ENCODE data around the gene SEMA7A. TPM values are rescaled to one million over a fixed set of nuclear protein-coding genes. Genes with fewer than 3 reads are reported as not detected.

Gene SEMA7A
- total RNA-seq, 2 experiments from 2014 or later: 48.8 to 51.4 TPM

DNA sequence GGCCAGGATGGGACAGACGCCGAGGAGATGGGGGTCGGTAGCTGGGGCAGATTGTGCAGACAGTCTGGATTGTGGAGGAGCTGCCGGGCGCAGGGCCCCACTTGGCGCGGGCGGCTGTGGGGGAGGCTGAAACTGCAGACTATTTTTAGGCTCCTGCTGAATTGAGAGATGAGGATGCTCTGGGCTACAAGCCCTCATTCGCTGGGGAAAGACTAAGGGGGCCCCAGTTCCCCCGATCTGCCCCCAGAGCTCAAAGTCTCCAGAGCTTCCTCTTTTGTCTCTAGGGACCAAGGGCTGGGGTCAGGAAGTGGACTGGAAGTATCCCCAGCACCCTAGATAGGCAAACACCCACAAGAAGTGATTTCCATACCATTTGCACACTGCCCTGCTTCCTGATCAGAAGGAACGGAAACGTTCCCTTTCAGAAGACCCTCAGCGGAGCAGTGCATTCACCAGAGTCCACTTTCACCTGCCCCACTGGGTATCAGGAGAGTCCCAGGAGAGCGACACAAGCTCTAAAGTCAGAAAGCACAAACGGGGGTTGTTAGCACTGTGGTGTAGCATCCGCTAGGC, 29.7 kb downstream of the SEMA7A start:
- peak; percentile 34 for DNase-seq
- H3K9me3 Mint-ChIP-seq: no peaks in the 10 kb centered on the region
- peak overlapping the region; percentile 63 for H3K4me3 Mint-ChIP-seq
- H3K36me3 Mint-ChIP-seq: peaks cover 10% of the 10 kb centered on the region
- peak overlapping the region; percentile 91 for H3K27ac Mint-ChIP-seq
- peaks cover 64% of the 10 kb centered on the region for H3K4me1 Mint-ChIP-seq
- no peaks in the 10 kb centered on the region for H3K27me3 Mint-ChIP-seq

DNA sequence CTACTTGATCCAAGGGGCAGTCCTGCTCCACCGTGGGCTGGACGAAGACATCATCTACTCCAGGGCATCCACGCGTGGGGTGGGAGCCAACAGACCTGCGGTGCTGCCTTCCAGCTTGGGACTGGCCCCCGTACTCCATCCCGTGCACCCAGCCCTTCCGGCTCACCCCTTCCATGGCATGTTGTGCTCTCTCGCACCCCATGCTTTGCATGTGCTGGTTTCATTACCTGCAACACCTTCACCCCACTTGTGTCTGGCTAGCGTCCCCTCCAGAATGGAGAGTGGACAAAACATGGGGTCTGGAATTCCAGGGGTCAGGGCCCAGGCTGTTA, 30.2 kb downstream of the SEMA7A start:
- Mint-ChIP-seq H3K9me3 (no peaks in the 10 kb centered on the region), H3K4me3 (peak overlapping the region; percentile 63), H3K27me3 (no peaks in the 10 kb centered on the region), H3K4me1 (peaks cover 68% of the 10 kb centered on the region), H3K27ac (peak overlapping the region; percentile 91), H3K36me3 (peaks cover 10% of the 10 kb centered on the region)
- no peak for DNase-seq

DNA sequence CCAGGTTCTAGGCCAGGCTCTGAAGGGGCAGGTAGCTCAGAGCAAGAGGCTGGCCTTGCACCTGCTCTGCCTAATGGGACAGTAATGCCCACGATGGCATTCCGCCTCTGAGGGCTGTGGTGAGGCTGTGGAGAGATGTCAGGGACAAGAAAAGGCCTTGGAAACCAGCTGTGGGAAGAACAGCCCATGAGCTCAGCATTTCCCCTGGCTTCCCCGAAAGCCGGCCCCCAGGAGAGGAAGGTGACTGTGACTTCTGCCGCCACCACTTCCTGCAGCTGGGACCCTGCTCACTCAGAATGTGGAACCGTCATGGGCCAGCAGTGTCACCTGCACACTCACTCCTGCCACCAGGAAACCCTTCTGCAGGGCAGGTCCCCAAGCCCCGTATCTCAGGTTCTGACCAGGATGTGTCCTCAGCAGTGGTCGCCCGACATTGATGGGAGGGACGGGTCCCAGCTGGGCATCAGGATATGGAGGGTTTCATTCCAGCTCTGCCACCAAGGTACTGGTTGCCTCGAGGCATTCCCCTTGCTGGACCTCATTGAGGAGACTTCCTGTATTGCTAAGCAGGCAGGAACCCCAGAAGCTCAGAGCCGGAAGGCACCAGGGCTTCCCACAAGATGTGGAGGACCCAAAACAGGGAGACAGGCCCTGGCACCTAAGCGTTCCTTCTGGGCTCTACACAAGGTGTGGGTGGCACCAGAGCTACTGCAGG, 30.7 kb downstream of the SEMA7A start:
- peaks cover 71% of the 10 kb centered on the region for H3K4me1 Mint-ChIP-seq

DNA sequence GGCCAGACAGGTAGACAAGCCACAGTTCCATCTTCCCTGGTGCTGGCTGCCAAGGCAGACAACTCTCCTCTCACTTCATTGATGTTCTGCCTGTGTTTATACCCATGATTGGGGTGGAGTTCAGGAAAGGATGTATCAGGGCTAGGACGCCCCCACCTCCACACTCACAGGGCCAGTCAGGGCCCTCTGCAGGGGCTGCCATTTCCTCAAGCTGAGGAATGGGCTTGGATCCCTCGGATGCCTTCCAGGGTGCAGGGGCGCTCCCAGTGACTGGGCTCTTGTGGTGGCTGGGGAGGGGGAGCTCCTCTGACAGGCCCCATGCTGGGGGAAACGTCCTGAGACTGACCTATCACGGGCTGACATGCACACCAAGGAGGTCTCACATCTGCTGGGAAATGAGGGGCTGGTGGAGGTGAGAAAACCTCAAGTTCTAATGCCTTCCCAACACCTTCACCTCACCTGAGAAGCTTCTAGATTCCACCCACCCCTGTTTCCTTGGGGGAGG, 31.4 kb downstream of the SEMA7A start:
- peak overlapping the region; percentile 63 for H3K4me3 Mint-ChIP-seq

More for the DNA sequence above, 30.7 kb downstream of the SEMA7A start:
- peaks cover 10% of the 10 kb centered on the region for H3K36me3 Mint-ChIP-seq
- peak overlapping the region; percentile 91 for H3K27ac Mint-ChIP-seq
- no peaks in the 10 kb centered on the region for H3K9me3 Mint-ChIP-seq
- H3K4me3 Mint-ChIP-seq: peak overlapping the region; percentile 63
- no peaks in the 10 kb centered on the region for H3K27me3 Mint-ChIP-seq
- DNase-seq: peak; percentile 91

DNA sequence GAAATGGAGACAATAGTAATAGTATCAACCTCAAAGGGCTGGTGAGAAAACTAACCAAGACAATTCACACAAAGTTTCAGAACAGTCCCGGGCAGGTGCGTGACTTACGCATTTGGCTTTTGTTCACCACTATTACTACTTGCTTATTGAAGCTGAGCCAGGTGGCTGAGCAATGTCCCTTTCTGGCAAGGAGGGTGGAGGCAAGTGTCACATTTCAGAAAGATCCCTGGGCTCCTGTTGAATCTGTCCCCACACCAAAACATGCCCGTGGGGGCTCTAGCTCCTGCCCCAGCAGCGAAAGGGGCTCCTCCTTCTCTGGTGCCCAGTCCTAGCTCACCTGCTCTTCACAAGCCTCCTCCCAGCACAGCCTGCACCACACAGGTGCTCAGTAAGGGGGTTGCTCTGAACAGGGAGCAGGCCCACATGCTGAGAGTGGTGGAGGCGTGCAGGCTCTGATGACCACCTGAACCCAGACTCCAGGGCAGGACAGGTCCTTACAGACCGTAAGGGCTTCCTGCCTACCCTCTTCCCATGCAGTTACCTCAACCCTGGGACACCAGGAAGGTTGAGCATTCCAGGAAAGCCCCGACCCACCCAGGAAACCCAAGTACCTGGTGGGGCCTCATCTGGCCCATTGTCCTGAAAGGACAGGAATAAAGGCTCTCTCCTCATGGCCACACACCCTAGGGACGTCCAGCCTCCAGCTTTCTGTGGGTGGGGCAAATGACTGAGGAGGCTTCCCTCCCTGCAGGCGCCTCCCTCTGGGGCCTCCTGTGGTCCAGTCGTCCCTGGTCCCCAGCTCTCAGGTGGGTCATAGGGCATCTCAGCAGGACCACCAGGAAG, 32.6 kb downstream of the SEMA7A start:
- no peaks in the 10 kb centered on the region for H3K27me3 Mint-ChIP-seq
- peak overlapping the region; percentile 91 for H3K27ac Mint-ChIP-seq
- H3K9me3 Mint-ChIP-seq: no peaks in the 10 kb centered on the region
- H3K4me1 Mint-ChIP-seq: peaks cover 83% of the 10 kb centered on the region
- peaks cover 7% of the 10 kb centered on the region for H3K36me3 Mint-ChIP-seq
- H3K4me3 Mint-ChIP-seq: peak overlapping the region; percentile 65
- peak; percentile 58 for DNase-seq

More for the DNA sequence above, 31.4 kb downstream of the SEMA7A start:
- H3K27me3 Mint-ChIP-seq: no peaks in the 10 kb centered on the region
- peak overlapping the region; percentile 91 for H3K27ac Mint-ChIP-seq
- H3K36me3 Mint-ChIP-seq: peaks cover 10% of the 10 kb centered on the region
- H3K4me1 Mint-ChIP-seq: peaks cover 76% of the 10 kb centered on the region
- DNase-seq: no peak
- no peaks in the 10 kb centered on the region for H3K9me3 Mint-ChIP-seq

DNA sequence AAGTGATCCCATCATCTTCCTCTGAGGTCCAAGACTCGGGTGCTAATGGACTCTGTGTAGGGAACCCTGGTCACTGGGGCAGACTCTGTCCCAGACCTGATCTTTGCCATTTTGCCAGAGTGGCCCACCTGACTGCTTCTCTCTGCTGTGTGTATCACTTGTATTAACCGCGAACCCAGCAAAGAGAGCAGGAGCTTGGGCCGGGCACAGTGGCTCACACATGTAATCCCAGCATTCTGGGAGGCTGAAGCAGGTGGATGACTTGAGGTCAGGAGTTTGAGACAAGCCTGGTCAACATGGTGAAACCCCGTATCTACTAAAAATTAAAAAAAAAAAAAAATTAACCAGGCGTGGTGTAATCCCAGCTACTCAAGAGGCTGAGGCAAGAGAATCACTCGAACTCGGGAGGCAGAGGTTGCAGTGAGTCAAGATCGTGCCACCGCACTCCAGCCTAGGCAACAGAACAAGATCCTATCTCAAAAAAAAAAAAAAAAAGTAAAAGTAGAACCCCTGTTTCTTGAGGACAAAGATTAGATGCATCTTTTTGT, 33.4 kb downstream of the SEMA7A start:
- peak; percentile 44 for DNase-seq
- H3K36me3 Mint-ChIP-seq: peaks cover 7% of the 10 kb centered on the region
- peak overlapping the region; percentile 65 for H3K4me3 Mint-ChIP-seq

DNA sequence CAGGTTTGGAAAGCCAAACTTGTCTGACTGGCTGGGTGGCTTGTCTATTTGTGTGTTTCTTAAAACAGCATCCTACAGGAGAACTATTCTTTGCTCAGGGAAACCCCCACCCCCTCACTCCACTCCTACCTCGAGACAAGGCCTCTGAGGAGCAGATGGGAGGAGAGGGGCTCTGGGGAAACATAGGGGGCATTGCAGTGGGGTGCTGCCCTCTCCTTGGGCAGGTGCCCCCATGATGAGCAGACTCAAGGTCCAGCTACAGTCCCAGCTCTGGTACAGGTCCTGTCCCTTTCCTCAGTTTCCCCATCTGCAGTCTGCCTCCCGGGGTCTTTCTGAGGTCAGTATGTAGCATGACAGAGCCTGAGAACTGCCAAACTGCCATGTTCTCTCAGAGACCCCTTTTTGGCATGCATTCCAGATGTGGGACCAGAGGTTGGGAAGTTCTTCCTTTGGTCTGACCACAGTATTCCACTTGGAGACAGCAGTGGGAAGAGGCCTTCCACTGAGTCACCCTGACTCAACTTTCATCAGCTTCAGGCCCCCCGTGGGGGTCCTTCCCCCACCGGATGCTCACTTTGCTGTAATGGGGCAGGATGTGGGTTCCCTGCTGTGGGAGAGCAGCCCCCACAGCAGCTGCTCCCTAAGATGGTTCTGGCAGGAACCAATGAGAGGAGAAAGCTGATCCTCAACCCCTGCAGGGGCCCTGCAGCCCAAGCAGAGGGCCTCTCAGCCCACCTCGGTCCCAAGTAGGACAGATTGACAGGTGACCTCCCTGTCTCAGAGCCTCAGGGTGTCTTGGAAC, 34.0 kb downstream of the SEMA7A start:
- peak; percentile 79 for DNase-seq
- peak overlapping the region; percentile 91 for H3K27ac Mint-ChIP-seq
- no peaks in the 10 kb centered on the region for H3K27me3 Mint-ChIP-seq
- peak overlapping the region; percentile 57 for H3K4me3 Mint-ChIP-seq
- no peaks in the 10 kb centered on the region for H3K9me3 Mint-ChIP-seq
- peaks cover 7% of the 10 kb centered on the region for H3K36me3 Mint-ChIP-seq
- H3K4me1 Mint-ChIP-seq: peaks cover 87% of the 10 kb centered on the region

More for the DNA sequence above, 33.4 kb downstream of the SEMA7A start:
- H3K27me3 Mint-ChIP-seq: no peaks in the 10 kb centered on the region
- H3K27ac Mint-ChIP-seq: peak overlapping the region; percentile 91
- H3K4me1 Mint-ChIP-seq: peaks cover 82% of the 10 kb centered on the region
- H3K9me3 Mint-ChIP-seq: no peaks in the 10 kb centered on the region

DNA sequence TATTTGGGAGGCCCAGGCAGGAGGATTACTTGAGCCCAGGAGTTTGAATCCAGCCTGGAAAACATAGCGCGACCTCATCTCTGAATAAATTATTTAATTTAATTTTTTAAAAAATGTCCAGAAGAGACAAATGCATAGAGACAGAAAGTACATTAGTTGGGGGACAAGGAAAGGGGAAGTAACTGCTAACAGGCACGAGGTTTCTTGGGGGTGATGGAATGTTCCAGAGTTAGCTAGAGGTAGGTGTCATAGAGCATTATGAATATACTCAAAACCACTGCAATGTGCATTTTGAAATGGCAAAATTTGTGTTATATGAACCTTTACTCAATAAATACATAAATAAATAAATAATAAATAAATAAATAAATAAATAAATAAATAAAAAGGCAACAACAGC, 34.7 kb downstream of the SEMA7A start:
- no peak for DNase-seq
- Mint-ChIP-seq H3K4me3 (no peak overlapping the region), H3K36me3 (peaks cover under 1% of the 10 kb centered on the region), H3K4me1 (peaks cover 88% of the 10 kb centered on the region), H3K27me3 (no peaks in the 10 kb centered on the region), H3K9me3 (no peaks in the 10 kb centered on the region), H3K27ac (peak overlapping the region; percentile 97)

DNA sequence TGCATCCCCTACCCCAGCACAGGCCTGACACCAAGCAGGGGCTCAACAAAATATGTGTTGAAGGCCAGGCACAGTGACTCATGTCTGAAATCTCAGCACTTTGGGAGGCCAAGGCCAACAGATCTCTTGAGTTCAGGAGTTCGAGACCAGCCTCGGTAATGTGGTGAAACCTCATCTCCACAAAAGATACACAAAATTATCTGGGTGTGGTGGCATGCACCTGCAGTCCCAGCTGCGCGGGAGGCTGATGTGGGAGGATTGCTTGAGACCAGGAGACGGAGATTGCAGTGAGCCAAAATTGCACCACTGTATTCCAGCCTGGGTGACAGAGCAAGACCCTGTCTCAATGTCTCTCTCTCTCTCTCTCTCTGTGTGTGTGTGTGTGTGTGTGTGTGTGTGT, 35.6 kb downstream of the SEMA7A start:
- H3K27ac Mint-ChIP-seq: peak overlapping the region; percentile 97
- DNase-seq: no peak
- H3K4me3 Mint-ChIP-seq: peak overlapping the region; percentile 19
- no peaks in the 10 kb centered on the region for H3K9me3 Mint-ChIP-seq
- peaks cover 86% of the 10 kb centered on the region for H3K4me1 Mint-ChIP-seq
- H3K36me3 Mint-ChIP-seq: no peaks in the 10 kb centered on the region
- no peaks in the 10 kb centered on the region for H3K27me3 Mint-ChIP-seq

DNA sequence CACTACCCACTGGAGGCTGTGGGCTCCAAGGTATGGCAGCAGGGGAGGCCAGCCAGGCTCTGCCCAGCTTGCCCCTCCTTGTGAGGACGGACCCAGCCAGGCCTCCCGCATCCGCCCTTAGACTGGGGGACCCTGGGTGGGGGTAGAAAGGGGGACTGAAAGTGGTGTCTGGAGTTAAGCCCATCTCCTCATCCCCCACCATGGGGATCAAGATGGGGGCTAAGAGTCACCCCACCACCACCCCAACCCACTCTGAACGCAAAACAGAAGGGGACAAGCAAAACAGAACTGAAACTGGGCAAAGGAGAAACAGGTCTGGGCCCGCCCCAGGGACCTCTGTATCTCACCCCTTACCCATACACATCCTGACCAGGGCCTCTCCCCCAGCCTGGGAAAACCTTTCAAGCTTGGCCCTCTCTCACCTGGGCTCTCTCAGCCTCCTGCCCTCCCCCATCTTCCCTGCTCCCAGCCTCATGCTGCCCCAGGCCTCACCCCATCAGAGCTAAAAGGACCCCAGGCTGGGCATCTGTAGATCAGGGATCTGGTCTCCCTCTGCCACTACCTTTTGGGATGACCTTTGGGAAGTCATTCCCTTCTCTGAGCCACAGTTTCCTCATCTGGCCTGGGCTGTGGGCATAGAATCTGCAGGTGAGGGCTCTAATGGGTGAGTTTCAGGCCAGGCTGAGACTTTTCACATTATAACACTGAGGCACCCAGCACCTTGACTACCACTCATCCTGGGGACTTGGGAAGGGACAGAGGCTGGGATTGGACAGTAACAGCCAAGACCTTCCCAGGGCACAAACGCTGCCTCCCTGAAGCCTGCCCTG, 36.3 kb downstream of the SEMA7A start:
- H3K27me3 Mint-ChIP-seq: no peaks in the 10 kb centered on the region
- peaks cover 86% of the 10 kb centered on the region for H3K4me1 Mint-ChIP-seq
- H3K36me3 Mint-ChIP-seq: no peaks in the 10 kb centered on the region
- H3K4me3 Mint-ChIP-seq: peak overlapping the region; percentile 29
- H3K9me3 Mint-ChIP-seq: no peaks in the 10 kb centered on the region
- no peak for DNase-seq
- peak overlapping the region; percentile 97 for H3K27ac Mint-ChIP-seq

DNA sequence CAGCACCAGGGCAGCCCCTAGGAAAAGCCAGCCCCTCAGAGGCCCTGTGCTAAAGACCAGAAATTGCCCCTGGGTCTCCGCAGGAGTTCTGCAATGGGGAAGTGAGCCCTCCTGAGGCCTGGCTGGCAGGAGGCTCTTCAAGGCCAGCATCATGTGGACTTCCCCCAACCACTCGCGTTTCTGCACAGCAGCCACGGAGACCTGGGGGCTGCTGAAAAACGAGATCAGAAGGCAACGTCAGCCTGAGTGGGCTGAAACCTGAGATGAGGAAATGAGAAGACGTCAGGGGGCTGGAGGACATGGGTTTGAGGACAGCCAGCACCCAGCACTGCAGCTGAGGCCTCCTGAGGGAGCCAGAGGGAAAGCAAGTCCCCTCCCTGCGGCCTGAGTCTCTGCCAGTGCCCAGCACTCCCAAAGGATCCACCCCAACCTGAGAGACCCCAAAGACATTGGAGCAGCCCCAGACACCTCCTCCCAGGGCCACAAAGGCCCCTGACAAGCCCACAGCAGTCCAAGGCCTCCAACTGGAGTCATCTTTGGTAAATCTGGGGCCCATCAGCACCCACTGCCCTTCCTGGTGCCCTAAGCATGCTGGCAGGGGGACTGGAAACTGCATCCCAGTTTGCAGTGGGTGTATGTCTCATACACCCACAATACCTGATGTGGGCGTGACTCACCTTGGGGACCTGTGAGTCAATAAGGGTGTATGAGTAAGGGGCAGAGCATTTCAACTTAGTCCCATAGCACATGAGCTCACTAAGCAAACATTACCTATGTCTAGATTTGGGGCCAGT, 37.1 kb downstream of the SEMA7A start:
- Mint-ChIP-seq H3K36me3 (peaks cover 1% of the 10 kb centered on the region), H3K27ac (peak overlapping the region; percentile 97), H3K27me3 (no peaks in the 10 kb centered on the region), H3K9me3 (no peaks in the 10 kb centered on the region), H3K4me3 (peak overlapping the region; percentile 69), H3K4me1 (peaks cover 86% of the 10 kb centered on the region)
- peak; percentile 64 for DNase-seq

DNA sequence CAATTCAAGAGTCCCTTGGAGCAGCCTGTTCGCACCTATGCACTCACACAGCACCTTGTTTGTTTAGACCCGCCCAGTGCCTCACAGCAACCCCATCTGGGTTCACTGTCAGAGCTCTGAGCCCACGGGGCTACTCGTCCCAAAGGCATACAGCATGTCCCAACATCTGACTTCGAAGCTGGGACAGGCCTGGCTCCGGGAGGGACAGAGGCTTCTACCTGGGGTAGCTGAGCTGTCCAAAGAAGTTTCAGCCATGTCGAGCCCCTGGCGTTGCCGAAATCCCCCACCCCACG, 37.7 kb downstream of the SEMA7A start:
- no peak for DNase-seq
- H3K27ac Mint-ChIP-seq: peak overlapping the region; percentile 97
- no peaks in the 10 kb centered on the region for H3K27me3 Mint-ChIP-seq
- peaks cover 3% of the 10 kb centered on the region for H3K36me3 Mint-ChIP-seq
- H3K4me1 Mint-ChIP-seq: peaks cover 86% of the 10 kb centered on the region
- H3K4me3 Mint-ChIP-seq: no peak overlapping the region
- H3K9me3 Mint-ChIP-seq: no peaks in the 10 kb centered on the region
